GM03348 (cell line): ENCODE data around the gene VANGL1.
A peak's percentile ranks its signal among the peaks of the same experiment; 100 is the strongest.

Experiments
- DNase-seq: peaks from one replicate; pipeline ENCODE4 v3.0.0; 2012; ENCODE audit warnings: low spot score

VANGL1 gene

GRCh38 chr1:115644109-115644508, 2.3 kb downstream of the VANGL1 start:
- DNase-seq: no peak

DNA sequence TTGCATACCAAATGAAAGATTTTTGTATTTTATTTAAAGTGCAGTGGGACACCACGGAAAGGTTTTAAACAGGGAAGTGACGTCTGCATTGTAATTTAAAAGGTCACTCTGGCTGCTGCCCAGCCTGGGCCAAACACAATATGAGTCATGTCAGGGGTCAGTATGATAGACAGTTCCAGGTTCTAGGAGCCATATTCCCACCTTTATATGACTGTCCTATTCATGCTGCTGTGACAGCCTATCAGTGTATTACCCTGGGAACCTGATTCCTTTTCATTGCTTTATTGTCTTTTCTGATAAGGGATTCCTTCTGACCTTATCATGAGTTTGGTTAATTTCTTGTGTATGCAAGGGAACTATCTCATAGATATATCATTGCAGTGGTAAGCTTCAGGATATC, 5.3 kb downstream of the VANGL1 start:
- DNase-seq: no peak

DNA sequence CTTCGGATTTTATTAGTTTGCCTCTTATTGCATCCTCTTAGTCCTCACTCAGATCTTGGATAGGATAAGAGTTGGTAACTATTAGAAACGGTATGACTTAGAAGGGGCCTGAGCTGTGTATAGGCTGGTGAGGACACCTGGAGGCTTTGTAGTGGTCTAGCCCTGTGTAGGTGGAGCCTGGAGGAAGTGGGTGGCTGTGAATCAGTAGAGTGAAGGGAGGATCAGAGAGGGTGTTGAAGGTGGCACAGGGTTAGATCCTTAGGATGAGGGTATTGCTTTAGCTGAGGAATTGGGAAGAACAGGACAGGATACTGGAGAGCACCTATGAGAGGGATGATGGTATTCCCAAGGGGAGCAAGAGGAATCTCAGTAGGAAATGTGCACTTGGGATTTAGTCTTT, 5.7 kb downstream of the VANGL1 start:
- no peak for DNase-seq

DNA sequence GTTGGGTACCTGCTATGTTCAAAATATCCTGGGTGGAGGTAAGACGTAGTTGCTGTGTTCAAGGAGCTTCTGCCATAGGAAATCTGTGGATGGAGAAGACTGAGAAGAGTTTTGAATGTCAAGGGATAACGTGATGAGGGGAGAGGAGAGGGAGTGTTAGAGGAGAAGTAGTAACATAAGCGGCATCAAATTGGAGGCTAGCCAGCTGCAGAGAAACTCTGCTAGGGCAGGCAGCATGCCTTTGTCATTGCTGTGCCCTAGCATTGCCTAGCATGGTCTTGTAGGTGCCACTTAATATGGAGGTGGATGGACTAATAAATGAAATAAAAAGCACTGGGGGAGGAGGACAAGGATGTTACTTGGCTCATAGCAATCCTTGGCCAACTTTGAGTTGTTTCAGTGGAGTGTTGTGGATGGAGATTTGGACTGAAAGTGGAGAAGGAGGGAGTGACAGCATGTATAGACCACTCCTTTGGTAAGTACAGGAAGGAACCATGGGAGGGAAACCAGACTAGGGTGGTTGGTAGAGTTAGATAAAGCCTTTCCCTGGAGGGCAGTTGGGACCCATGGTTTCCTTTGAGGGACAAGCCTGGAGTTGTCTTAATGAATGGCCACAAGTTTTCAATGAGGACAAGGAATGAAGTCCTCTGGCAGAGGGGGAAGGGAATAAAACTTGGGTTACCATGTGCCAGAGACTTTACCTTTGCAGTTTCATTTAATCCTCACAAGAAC, 6.3 kb downstream of the VANGL1 start:
- DNase-seq: no peak

- DNase-seq: no peak
Observed at GRCh38 chr1:115648717-115649691, 7.2 kb downstream of the VANGL1 start.

GRCh38 chr1:115649964-115650363, 8.2 kb downstream of the VANGL1 start:
- DNase-seq: peak; percentile 29

DNA sequence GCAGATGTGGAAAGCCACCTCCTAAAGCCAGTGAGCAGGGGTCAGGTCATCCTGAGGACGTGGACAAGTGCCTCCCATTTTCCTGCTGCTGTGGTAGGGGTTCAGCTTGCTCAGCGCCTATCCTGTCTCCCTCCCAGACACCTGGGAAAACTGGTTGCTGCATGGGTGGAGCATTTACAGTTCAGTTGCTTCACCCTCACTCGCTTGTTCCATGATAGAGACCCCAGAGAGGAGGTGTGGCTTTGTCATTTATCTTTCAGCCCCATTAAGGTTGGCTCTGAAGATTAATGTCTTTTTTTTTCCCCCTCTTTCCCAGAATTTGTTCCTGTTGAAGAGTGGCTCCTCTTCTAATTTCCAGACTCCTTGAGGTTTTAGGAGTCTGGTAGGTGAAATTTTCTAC, 9.2 kb downstream of the VANGL1 start:
- no peak for DNase-seq

GRCh38 chr1:115651391-115651790, 9.6 kb downstream of the VANGL1 start:
- DNase-seq: no peak

GRCh38 chr1:115652236-115652788, 10.5 kb downstream of the VANGL1 start:
- no peak for DNase-seq

- DNase-seq: no peak
Observed at GRCh38 chr1:115654125-115654524, 12.4 kb downstream of the VANGL1 start.

DNA sequence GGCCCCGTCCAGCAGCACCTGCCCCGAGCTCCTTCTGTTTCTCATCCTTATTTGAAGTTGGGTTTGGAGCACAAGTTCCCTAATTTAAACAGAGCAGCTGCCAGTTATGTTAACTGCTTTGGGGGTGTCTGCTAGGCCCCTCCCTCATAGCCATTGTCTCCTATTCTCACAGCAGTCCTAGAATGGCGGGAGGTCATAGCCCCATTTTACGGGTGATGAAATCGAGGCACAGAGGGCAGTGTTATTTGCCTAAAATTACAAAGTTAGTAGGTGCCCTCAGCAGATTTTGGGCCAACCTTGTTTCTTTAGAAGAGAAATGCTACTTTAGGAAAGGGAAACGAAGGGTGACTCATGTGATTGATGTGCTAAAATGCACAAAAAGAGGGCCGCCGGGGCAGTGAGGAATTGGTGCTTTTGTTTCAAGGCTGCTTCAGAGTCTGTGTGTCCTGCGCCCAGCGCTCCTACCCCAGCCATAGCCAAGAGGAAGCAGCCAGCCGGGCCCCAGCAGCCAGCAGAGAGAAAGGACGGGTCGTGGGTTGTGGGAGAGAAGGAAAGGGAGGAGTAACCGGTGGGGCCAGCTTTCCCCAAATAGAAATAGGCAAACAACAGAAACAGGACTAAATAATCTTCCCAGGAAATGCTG, 13.0 kb downstream of the VANGL1 start:
- peak; percentile 35 for DNase-seq

- DNase-seq: no peak
Observed at GRCh38 chr1:115655306-115655663, 13.5 kb downstream of the VANGL1 start.

GRCh38 chr1:115655916-115656315, 14.1 kb downstream of the VANGL1 start:
- no peak for DNase-seq

DNA sequence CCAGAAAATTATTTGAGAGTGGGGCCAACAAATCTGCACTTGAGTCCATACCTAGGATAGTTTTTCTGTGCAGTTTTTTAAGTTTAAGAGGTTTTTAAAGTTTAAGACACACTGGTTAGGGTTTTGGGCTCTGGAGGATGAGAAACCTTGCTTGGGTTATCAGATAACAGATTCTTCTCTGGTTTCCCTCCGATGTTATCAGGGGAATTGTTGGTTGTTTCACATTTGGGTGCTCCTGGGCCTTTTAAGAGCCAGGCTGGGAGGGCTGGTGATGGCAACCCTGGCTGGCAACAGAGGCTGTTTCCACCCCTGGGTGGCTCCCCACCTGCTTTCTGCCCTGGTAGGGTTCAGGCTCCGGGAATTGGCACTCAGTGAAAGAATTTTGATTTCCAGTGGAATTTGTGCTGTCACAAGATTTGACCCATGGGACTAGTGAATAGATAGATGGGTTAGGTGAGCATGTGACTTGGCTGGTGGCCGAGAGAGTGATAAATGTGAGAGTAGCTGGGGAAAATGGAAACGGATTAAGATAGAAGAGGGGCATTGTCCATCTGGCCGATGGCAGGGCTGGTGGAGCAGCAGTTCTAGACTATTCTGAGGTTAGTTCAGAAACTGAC, 14.8 kb downstream of the VANGL1 start:
- no peak for DNase-seq

- no peak for DNase-seq
Observed at GRCh38 chr1:115658646-115659045, 16.9 kb downstream of the VANGL1 start.

DNA sequence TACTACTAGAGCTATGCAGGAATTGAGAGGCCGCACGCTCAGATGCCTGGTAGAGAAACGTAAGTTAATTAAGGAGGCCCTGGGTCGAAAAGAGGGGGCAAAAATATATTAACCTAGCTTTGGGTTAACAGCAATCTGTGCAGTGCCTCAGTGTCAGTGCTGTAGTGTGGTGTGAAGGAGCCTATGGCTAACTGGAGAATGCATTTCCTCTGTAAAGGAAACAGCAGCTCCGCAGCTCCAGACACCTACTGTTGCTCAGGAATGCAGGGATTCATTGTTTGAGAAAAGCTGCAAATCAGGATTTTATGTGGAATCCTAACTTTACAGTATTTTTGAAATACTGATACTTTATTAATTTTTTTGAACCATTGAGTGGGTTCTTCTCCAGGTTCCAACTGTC, 18.4 kb downstream of the VANGL1 start:
- no peak for DNase-seq

- DNase-seq: no peak
Observed at GRCh38 chr1:115661157-115661556, 19.4 kb downstream of the VANGL1 start.

DNA sequence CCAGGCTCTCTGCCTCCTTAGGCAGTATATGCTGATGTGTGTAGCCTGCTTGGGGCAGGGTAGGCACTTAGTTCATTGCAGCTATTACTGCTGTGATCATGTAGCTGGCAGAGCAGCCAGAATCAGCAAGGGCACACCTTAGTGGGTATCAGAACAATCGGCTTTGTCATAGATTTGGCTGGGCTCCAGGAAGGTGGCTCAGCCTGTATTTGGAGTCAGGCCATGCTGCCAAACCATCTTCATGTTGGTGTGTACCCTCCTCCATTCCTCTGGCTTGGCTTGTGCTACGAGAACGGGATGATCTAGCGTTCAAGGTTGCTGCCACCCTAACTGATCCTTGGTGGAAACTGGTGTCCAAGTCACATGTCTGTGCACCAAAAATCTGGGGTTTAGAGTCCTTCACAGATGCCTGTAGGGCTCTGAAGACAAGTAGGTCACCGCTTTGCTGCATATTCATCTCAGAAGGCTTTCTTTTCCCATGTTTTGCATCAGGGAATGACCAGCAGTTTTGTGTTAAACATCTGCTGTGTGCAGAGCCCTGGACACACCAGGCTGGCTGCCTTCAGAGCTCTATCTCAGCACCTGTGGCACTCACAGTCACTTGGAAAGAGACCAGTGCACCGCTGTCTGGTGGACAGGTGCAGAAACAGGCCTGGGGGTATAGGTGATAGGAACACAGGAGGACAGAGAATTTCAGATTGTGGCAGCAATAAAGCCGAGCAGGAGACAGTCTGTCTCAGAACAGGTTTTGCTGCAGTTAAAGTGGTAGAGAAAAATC, 23.7 kb downstream of the VANGL1 start:
- DNase-seq: no peak

DNA sequence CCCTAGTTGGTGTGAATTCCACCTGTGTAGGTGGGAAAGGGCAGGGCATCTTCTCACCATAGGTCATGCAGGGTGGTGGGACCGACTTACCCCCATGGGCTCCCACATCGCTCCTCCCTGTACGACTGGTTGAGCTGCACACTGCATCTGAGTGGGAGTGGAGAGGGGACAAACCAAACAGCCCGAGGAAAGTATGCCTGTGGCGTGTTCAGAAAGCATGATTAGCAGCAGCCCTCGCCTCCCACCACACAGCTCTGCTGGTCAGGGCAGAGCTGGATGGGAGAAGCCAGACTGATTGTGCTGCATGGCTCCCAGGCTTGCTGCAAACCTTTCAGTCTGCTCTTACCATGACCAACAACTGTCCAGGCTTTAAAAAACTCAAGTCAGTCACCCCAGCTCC, 24.4 kb downstream of the VANGL1 start:
- DNase-seq: no peak

GRCh38 chr1:115666702-115667101, 24.9 kb downstream of the VANGL1 start:
- no peak for DNase-seq

DNA sequence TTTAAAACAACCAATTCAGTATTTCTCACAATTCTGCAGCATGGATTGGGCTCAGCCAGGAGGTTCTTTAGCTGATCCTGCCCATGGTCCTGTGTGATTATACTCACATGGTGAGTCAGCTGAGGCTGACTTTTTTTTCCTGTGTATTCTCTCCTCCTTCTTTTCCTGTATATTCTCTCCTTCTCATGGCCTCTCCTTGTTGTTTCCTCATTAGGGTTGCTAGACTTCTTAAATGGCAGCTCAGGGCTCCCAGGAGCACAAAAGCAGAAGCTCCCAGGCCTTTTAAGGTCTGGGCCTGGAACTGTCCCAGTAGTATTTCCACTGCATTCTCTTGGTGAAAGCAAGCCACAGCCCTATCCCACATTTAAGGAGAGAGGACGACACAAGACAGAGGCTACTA, 26.8 kb downstream of the VANGL1 start:
- no peak for DNase-seq
